ENCODE results near the gene TDRD7.

Gene TDRD7

GRCh38 chr9:97431044-97431441 lies 19.1 kb downstream of the TDRD7 start:
- no peak for TF ChIP-seq EP300 (IDR thresholded peaks at IDR 0.05; ENCODE audit: borderline replicate concordance)
- no peak for TF ChIP-seq FOXM1 (IDR thresholded peaks at IDR 0.05; ENCODE audit: borderline replicate concordance, low read depth)

GRCh38 chr9:97431549-97432143 lies 19.8 kb downstream of the TDRD7 start:
- TF ChIP-seq CREB1 (IDR thresholded peaks at IDR 0.05; ENCODE audit: low read depth) (no peak), MAX (IDR thresholded peaks at IDR 0.05) (no peak), EGR1 (IDR thresholded peaks at IDR 0.05) (no peak)

- TF ChIP-seq NFIC (IDR thresholded peaks at IDR 0.05): no peak
- no peak for TF ChIP-seq RAD21 (IDR thresholded peaks at IDR 0.05; ENCODE audit: low read depth)
- no peak for TF ChIP-seq YY1 (IDR thresholded peaks at IDR 0.05; ENCODE audit: low read depth)
- no peak for TF ChIP-seq MAX (IDR thresholded peaks at IDR 0.05)
- no peak for TF ChIP-seq EGR1 (IDR thresholded peaks at IDR 0.05)
- TF ChIP-seq REST (IDR thresholded peaks at IDR 0.05; ENCODE audit: low read depth): no peak
- TF ChIP-seq TCF12 (IDR thresholded peaks at IDR 0.05; ENCODE audit: low read depth): no peak
- no peak for TF ChIP-seq EP300 (IDR thresholded peaks at IDR 0.05; ENCODE audit: borderline replicate concordance)
- no peak for TF ChIP-seq CEBPB (IDR thresholded peaks at IDR 0.05)
- no peak for TF ChIP-seq USF1 (IDR thresholded peaks at IDR 0.05)
- TF ChIP-seq ZBTB7A (IDR thresholded peaks at IDR 0.05; ENCODE audit: low read depth): no peak
- no peak for TF ChIP-seq FOXM1 (IDR thresholded peaks at IDR 0.05; ENCODE audit: borderline replicate concordance, low read depth)
- TF ChIP-seq TEAD4 (IDR thresholded peaks at IDR 0.05): no peak
- no peak for TF ChIP-seq TAF1 (IDR thresholded peaks at IDR 0.05; ENCODE audit: low read depth)
- no peak for TF ChIP-seq CREB1 (IDR thresholded peaks at IDR 0.05; ENCODE audit: low read depth)
Observed at GRCh38 chr9:97437051-97437600, 25.2 kb downstream of the TDRD7 start.

- no peak for TF ChIP-seq ZBTB7A (IDR thresholded peaks at IDR 0.05; ENCODE audit: low read depth)
- TF ChIP-seq TEAD4 (IDR thresholded peaks at IDR 0.05): no peak
- no peak for TF ChIP-seq YY1 (IDR thresholded peaks at IDR 0.05; ENCODE audit: low read depth)
- no peak for TF ChIP-seq FOXM1 (IDR thresholded peaks at IDR 0.05; ENCODE audit: borderline replicate concordance, low read depth)
- no peak for TF ChIP-seq CREB1 (IDR thresholded peaks at IDR 0.05; ENCODE audit: low read depth)
- no peak for TF ChIP-seq EP300 (IDR thresholded peaks at IDR 0.05; ENCODE audit: borderline replicate concordance)
- TF ChIP-seq RAD21 (IDR thresholded peaks at IDR 0.05; ENCODE audit: low read depth): no peak
- TF ChIP-seq TCF12 (IDR thresholded peaks at IDR 0.05; ENCODE audit: low read depth): no peak
- no peak for TF ChIP-seq NFIC (IDR thresholded peaks at IDR 0.05)
- no peak for TF ChIP-seq TAF1 (IDR thresholded peaks at IDR 0.05; ENCODE audit: low read depth)
- TF ChIP-seq EGR1 (IDR thresholded peaks at IDR 0.05): no peak
- TF ChIP-seq REST (IDR thresholded peaks at IDR 0.05; ENCODE audit: low read depth): no peak
- TF ChIP-seq USF1 (IDR thresholded peaks at IDR 0.05): no peak
- no peak for TF ChIP-seq MAX (IDR thresholded peaks at IDR 0.05)
Observed at GRCh38 chr9:97438257-97438656, 26.4 kb downstream of the TDRD7 start.

GRCh38 chr9:97438666-97439065 lies 26.8 kb downstream of the TDRD7 start:
- no peak for TF ChIP-seq TAF1 (IDR thresholded peaks at IDR 0.05; ENCODE audit: low read depth)
- no peak for TF ChIP-seq CEBPB (IDR thresholded peaks at IDR 0.05)
- no peak for TF ChIP-seq EP300 (IDR thresholded peaks at IDR 0.05; ENCODE audit: borderline replicate concordance)
- TF ChIP-seq YY1 (IDR thresholded peaks at IDR 0.05; ENCODE audit: low read depth): no peak
- TF ChIP-seq NFIC (IDR thresholded peaks at IDR 0.05): no peak
- TF ChIP-seq ZBTB7A (IDR thresholded peaks at IDR 0.05; ENCODE audit: low read depth): no peak
- no peak for TF ChIP-seq EGR1 (IDR thresholded peaks at IDR 0.05)
- no peak for TF ChIP-seq REST (IDR thresholded peaks at IDR 0.05; ENCODE audit: low read depth)
- TF ChIP-seq FOXM1 (IDR thresholded peaks at IDR 0.05; ENCODE audit: borderline replicate concordance, low read depth): no peak
- TF ChIP-seq MAX (IDR thresholded peaks at IDR 0.05): no peak
- TF ChIP-seq TEAD4 (IDR thresholded peaks at IDR 0.05): no peak
- TF ChIP-seq RAD21 (IDR thresholded peaks at IDR 0.05; ENCODE audit: low read depth): no peak
- TF ChIP-seq USF1 (IDR thresholded peaks at IDR 0.05): no peak
- TF ChIP-seq CREB1 (IDR thresholded peaks at IDR 0.05; ENCODE audit: low read depth): no peak

Data from Ishikawa (cell line).